Stimulated activated CD8-positive, alpha-beta memory T cell treated with anti-CD3 and anti-CD28 coated beads, Interleukin-4, amount 100 ng/mL, for 24 hours (primary cell): ENCODE measurements around the gene BCHE.
"Not testable (repeated sequence)": the region's sequence is repeated elsewhere in the genome, so short reads cannot be mapped to it uniquely, and the experiment has no call there.

Source experiments
- DNase-seq: peaks from one replicate; pipeline ENCODE4 v3.0.0-alpha.2; 2020; ENCODE audit warnings: low read depth

Gene BCHE

DNA sequence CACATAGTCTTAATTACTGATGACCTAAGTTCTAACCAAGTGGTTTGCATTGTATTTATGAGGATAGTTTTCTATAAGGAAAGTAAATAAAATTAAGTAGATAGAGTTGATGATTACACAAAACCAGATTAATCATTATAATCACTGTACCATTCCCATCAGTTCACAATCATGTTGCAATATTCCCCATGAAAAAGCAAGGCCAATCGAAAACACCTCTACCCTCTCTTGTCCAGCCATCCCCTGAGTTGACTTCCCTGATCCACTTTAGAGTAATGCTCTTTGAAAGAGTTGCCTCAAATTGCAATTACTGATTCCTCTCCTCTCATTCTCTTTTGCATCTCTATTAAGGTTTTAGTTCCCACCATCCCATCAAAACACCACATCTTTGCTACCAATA, 21.0 kb downstream of the BCHE start:
- no peak for DNase-seq

DNA sequence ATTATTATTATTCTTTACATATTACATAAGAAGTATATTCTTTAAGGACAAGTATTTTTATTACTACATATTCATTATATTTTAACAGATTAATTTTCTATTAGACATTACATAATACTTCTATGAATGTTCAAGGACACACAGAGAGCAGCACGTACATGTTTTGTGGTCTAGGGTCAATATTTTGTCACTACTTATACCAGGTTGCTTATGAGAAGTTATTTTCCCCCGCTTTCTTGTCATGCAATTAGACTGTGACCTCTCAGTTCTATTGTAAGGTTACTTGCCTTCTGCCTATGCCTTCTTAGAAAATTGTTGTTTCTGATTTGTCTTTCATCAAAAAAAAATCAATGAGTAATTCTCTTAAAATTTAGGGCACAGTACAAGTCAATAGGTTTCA, 21.5 kb downstream of the BCHE start:
- no peak for DNase-seq

DNA sequence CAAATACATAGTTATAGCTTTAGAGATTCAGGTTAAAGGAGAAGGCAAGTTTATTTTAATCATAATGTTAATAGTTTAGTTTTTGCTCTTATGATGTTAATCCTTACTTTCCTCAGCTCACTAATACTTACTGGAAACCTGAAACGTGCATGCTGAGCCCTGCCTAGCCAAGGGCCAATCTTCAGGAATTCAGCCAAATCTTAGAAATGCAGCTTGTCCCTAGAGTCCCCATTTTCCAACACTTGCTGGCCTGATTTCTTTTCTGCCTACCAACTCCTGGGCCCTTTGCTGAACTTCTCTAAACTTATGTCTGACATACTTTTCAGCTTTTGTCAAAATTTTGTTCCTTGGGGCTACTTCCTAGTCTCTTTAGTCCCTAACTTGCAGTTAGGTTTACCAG, 22.8 kb downstream of the BCHE start:
- DNase-seq: no peak

DNA sequence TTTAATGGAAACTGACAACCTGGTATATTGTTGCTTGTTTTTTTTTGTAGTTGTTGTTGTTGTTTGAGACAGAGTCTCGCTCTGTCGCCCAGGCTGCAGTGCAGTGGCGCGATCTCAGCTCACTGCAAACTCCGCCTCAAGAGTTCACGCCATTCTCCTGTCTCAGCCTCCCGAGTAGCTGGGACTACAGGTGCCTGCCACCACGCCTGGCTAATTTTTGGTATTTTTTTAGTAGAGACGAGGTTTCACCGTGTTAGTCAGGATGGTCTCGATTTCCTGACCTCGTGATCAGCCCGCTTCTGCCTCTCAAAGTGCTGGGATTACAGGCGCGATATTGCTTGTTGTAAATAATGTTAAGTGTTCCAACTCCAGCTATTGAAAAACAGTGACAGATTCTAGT, 29.3 kb downstream of the BCHE start:
- DNase-seq: not testable (repeated sequence)

DNA sequence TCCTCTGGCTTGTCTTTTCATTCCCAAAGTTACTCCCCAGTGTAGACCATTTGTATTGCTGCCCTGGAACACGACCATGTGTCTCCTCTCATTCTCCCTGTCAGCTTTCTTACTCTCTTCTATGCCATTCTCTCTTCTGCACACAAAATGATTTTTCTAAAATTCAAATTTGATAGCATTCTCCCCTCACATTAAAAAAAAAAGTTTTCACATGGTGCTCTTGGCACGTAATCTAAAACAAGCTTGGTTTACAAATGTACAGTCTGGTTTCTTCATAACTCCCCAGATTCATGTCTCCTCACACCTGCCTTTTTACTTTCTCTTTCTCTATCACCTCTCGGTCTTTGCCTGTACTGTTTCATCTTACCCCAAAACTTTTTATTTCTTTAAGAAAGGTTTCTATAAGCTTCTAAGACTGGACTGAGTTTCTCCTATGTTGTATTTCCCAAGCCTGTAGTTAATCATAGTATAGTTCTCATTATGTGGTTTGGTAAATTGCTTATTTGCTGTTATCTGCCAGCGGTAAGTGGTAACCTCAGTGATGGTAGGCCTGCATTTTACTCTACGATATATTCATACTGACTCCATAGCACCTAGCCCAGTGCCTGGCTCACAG, 31.2 kb downstream of the BCHE start:
- no peak for DNase-seq

DNA sequence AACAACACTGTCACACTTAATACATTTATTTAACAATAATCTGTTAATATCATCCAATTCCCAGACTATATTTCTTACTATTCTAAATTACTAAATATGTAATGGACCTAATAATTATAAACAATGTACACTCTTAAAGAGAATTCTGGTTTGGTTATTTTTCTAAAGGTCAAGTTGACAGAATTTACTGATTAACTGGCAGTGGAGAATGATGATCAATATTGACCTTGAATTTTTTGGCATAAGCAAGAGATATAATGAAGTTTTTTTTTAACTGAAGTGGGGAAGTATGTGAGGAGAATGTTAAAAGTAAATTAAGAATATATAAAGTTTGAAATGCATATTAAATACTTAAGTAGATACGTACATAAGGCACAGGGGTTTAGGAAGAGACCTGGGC, 33.8 kb downstream of the BCHE start:
- no peak for DNase-seq

DNA sequence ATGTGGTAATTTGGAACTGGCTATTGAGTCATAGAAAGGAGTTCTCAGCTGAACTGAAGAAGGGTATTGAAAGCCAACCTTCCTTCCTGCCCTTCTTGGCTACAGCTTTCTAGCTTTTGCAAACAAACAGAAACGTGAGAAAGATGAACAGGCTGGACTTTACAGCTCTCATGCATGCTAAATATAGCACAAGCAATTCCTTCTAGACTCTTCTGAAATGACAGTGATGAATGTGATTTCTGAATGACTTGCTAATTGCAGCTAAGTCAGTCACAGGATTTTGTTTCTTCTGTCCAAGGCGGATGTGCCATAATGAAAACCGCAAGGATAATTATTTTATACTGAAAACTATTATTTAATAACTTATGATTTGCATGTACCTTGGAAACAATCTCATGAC, 36.3 kb downstream of the BCHE start:
- no peak for DNase-seq

DNA sequence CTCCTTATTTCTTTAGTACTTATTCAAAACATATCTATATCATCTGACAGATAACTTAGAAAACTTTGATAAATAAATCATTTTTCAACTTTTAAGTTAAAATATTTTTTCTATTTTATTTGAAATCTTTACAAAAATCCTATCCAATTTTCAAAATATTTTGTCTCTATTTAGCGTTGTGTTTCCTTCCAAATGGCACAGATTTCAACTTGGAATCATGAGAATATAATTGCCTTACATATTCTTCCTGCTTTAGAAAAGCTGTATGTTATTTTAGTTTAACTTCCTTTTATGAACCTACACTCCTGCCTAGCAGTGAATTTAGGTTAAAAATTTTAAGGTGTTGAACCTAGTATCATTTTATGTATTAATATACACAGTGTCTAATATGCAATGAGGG, 38.2 kb downstream of the BCHE start:
- DNase-seq: no peak

DNA sequence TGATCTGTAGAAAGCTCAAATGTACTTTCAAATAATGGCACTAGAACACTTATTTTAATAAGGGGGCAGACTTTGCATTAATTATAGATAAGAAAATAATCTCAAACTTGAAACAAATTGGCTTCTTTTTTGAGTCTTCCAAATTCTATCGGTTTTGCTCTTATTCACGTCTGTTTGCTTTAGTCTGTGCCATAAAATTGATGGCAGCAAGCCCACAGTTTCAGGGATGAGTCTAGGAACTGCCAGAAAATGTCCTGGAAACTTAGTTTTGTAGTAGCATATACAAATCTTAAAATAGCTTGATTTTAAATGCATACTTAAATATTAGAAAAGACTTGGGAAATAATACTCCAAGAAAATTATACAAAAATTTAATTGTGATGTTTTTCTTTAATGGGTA, 39.7 kb downstream of the BCHE start:
- no peak for DNase-seq

DNA sequence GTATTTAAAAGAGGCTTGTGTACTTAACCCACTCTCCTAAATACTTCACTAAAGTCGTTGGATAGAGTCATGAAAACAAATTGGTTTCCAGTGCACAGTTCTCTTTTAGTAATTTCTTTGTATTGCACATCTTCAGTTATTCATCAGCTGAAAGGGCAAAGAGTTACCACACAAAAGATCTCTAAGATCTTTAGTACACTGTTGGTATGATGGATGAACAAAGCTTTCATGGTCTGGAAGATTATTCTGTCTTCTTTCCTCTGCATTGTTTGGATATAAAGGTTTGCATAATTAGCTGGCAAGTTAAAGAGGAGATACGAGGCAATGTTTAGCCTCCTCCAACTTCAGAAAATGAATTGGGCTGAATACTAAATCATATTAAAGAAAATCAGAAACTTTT, 40.5 kb downstream of the BCHE start:
- no peak for DNase-seq

DNA sequence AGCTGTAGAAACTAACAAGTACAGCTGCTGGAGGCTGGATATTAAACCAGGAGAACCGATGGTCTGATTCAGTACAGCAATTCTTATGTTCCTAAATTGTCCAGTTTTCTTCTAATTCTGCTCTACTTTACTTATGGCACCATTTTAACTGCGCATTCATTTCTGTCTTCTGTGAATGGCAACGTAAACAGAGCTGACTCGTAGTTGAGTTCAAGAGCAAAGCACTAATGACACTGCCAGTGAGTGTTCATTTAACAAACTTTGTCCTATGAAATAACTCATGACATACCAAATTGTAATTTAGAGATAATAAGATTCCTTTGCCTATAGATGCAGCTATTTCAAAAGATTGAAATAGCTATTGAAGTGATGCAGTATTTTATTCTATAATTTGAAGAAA, 48.7 kb downstream of the BCHE start:
- no peak for DNase-seq

DNA sequence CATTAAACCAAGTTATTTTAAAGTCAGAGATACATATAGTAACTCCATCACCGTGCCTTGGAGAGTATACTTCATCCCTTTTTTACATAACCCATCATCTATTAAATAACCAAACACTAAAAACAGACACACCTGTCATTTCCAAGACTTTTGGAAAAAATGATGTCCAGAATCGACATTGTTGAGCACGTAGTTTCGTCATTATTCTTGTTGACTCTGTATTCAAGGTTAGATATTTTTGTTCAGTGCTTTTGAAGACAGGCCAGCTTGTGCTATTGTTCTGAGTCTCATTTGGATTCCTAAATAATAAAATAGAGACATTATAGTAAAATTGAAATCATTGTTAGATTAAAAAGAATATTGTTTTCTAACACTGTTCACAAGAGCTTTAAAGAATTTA, 51.2 kb downstream of the BCHE start:
- DNase-seq: no peak

DNA sequence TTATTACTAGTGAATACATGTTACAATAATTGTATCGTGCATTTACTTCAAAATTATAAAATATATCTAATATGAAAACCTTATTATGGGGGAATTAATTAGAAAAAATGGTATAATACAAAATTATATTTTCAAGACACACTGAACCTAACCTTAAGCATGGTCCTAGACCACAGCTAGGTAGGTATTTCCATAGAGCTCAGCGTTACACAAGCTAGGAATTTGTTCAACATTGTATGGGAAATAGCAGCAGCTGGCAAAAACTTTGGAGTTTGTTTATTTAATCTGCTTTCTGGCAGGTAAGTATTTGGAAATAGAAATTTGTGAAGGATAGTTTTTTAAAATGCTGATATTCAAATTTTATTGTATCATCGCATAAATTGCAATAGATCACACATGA, 52.9 kb downstream of the BCHE start:
- DNase-seq: no peak

DNA sequence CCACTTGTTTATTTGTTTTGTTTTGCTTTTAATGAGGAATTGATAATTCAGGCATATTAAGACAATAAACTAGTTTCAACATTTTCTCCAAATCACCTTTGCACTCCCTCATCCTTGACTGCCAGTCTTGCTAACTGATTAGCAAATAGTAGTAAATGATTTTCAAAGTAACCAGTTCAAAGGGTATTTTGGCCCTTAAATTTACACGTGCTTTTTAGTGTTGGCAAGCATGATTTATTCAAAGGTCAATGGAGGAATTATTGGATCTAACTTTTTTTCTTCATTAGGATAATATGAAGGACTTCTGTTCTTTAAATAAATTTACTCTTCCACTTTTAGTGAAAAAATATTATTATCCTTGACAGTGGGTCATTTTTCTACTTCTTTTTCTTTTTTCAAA, 53.8 kb downstream of the BCHE start:
- DNase-seq: no peak

DNA sequence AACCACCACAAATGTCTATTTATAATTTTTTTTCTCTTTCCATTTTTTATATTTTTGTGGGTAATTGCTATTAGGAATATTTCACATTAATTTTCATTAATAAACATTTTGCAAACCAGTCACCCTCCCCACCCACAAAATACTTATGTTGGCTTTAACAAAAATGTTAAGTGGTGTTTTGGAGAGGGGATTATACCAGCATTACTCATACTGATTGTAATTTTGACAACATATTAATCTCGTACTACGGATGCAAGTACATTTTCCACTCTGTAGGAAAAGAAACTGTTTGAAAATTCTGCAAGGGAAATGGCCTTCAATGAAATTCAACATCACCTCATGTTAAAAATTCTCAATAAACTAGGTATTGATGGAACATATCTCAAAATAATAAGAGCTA, 58.3 kb downstream of the BCHE start:
- DNase-seq: no peak

DNA sequence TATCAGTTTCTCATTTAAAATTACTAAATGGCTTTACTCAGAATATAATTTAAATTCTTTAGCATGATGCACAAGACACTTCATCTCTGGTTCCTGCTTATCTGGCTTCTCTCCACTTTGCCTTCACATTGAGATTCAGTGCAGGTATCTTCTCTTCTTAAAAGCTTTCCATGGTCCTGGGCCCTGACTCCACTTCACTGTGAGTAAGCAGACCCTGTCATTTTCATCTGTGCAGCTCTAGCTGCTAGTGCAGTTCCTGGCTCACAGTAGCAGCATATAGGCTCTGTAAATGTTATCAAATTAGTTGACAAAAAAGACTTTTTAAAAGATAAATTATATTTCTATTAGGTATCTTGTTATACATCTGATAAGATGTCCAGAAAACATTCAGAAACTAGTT, 58.8 kb downstream of the BCHE start:
- DNase-seq: no peak

DNA sequence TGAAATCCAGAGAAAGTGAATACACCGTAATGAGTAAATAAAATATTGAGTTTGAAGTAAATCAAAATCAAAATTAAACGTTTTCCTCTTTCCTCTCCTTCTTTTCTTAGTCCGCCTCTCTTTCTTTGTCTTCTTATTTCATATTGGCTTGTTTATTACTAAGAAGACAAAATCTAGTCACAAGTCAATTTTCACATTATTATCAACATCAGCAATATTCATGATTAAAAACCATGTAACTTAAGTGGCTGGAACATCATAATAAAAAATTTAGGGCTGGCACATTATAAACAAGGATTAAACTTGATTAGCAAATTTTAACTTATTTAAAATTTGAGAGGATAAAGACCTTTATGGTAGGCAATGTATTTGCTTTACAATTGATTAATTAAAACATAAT, 61.4 kb downstream of the BCHE start:
- no peak for DNase-seq

DNA sequence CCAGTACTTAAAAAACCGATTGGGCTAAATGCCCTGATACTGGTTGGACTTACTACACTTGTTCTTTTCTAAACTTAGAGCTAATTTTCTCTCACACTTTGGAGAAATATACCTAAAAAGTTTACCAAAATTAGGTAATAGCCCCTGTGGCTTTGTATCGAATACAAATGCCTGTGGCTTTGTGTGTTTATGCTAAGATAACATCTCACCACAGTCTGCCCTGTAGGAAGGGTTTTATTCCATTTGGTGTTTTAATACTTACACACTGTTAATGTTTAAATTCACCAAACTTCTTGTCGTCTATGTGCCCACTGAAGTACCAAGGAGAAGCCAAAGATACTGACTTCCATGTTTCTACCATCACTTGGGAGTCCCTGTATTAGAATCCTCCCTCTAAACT, 66.4 kb downstream of the BCHE start:
- DNase-seq: no peak

DNA sequence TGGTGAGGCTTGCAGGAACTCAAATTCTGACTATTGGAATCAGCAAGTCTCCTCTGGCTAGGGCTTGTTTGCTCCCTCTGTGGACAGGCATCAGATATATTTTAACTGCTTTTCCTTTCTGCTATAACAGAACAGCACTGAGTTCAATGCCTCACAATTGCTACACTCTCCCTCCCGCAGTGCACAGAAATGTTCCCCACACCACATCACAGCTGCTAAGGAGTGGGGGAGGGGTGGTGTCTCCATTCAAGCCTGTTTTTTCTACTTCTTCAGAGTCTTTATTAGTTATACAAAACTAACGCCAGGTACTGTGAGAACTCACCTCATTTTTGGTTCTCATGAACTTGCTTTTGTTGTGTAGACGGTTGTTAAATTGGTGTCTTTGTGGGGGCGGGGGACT, 68.5 kb downstream of the BCHE start:
- no peak for DNase-seq

DNA sequence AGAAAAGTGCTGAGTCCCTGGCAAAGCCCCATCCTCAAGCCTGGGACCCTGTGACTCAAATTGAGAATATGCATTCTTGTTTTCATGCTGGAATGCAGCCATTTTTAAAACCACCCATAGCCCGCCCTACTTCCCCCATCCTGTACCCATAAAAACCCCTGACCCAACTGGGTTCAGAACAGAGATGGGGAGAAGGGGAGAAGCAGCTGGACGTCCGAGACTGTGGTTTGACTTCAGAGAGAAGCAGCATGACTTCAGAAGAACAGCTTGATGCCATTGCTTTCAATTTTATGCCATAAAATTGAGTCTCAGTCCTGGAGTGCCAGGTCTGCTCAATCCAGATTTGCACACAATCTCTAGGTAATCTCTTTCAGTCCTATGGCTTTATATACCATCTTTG, 78.2 kb downstream of the BCHE start:
- DNase-seq: no peak

DNA sequence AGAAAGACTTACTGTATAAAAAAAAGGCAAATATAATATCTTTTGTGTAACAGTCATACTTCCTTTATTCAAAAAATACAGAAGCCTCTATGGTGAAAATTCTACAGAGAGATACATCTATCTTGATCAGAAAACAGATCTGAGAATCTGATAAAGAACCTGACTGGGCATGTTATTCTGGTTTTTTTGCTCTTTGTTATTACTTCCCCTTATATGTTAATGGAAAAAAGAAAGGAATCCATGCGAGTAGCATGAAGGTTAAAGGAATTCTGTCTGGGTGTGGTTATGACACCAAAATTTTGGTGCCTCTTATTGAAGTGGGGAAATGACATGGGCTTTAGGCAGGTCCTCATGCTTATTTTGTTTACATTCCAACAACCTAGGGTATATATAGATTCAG, 81.7 kb downstream of the BCHE start:
- no peak for DNase-seq

DNA sequence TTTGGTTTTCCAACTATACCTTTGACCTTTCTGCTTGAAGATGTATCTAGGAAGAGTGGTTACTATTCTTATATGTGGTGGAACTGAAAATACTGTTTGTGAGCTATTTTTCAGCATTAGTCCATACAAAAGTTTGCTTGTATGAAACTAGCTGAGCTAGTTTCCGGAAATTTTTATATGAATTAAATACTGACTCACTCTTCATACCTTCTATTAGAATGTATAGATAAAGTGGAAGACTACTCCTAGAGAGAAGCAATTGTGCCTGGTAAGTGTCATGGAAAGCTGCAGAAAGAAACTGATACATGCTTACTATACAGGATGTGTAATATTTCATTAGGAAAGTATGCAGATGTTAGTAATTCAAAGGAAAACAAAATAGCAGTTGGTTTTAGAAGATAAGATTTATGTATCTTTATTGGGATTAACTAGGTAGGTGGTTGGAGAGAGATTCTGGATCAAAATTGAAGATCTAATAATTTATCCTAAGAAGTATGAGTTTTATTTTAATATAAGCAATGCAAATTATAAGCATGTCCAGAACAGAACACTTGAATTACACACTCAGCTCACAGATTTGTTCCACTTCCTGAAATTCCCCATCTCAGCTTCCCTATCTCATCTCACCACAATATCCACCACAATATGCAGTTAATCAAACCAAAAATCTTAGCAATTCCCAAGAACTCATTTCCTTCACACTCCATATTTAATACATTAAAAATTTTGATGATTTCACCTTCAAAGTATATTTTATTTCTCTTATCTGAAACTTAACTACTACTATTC, 82.8 kb downstream of the BCHE start:
- DNase-seq: no peak

DNA sequence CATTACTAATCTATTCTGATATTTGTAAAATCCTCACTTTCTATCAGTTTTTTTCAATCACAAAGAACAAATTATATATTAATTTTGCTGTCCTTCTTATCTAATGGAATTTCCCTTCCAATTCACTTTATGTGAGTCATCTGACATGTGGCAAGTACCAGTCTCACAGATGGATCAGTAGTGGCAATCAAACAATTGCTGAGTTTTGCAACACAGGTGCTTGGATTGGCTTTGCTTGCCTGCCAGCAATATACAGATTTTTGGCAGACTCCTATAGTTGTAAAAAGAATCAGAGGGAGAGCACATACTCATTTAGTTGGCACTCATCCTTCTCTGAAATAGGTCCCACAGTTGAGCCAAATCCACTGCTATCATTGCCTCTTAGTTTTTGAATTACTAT, 83.7 kb downstream of the BCHE start:
- DNase-seq: no peak

DNA sequence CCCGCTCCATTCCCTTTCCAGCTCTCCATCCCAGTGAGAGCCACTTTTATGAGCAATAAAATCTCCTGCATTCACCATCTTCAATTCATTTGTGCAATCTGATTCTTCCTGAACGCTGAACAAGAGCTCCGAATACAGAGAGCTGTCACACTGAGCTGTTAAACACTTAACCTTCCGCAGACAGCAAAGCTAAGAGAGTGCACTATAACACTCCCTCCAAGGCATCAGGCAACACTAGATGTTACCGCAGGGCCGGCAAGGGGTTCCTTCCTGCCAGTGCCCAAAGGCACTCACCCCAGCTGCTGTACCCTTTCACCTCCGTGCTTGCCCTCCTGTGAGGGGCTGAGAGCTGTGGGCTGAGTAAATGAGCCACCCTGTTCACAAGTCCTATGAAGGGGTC, 85.6 kb downstream of the BCHE start:
- DNase-seq: no peak
